OCI-LY7 (cell line): ENCODE measurements around the gene DIPK1B.

ENCODE experiments used
- CTCF ChIP-seq: fragments of 200-600 bp; sonication (generic); conservative IDR thresholded peaks from 2 replicates; pipeline ENCODE4 v1.5.1; 2014; ENCODE audit warnings: mild to moderate bottlenecking, antibody characterized with exemption, low read length, moderate library complexity, mixed read lengths
- EZH2phosphoT487 ChIP-seq: fragments of 200-600 bp; sonication (generic); IDR thresholded peaks from 2 replicates; pipeline ENCODE4 v1.6.1; 2018; ENCODE audit warnings: low read depth, borderline replicate concordance, mild to moderate bottlenecking, mixed run types, antibody characterized with exemption, low read length, moderate library complexity, mixed read lengths

- TF ChIP-seq CTCF = no peak
- no peak for TF ChIP-seq EZH2phosphoT487
These were observed 15.1 kb upstream of the DIPK1B start for GRCh38 chr9:136697146-136697820.
